Stimulated activated CD4-positive, alpha-beta T cell treated with anti-CD3 and anti-CD28 coated beads, Interleukin-1b, Interleukin-23, amount 100 ng/mL, for 1 hour (primary cell): ENCODE results near the gene CDT1.
A peak's percentile ranks its signal among the peaks of the same experiment; 100 is the strongest.

ENCODE experiments used
- DNase-seq, 2 donors: peaks; one replicate each; pipeline ENCODE4 v3.0.0-alpha.2; 2020; ENCODE audit warnings: low read depth in 2 of 2

The CDT1 gene

GRCh38 chr16:88803264-88803987 lies at the start of gene CDT1:
CDT1 (plus strand) TSS chr16:88803789; CDS start chr16:88803832, 43 bp downstream.
- peak; percentile 74 to 79 for DNase-seq

- no peak for DNase-seq
These were observed 49.3 kb upstream of the CDT1 start for GRCh38 chr16:88754109-88754911.

- DNase-seq, result no peak
These were observed 48.5 kb upstream of the CDT1 start for GRCh38 chr16:88754912-88755744.

- no peak for DNase-seq
These were observed 47.7 kb upstream of the CDT1 start for GRCh38 chr16:88755745-88756443.

GRCh38 chr16:88758227-88758943 lies 45.2 kb upstream of the CDT1 start:
- no peak for DNase-seq

- no peak for DNase-seq
These were observed 44.7 kb upstream of the CDT1 start for GRCh38 chr16:88758944-88759244.

- no peak for DNase-seq
These were observed 44.2 kb upstream of the CDT1 start for GRCh38 chr16:88759245-88759975.

GRCh38 chr16:88759976-88760350 lies 43.6 kb upstream of the CDT1 start:
- DNase-seq, result no peak

GRCh38 chr16:88760424-88761142 lies 43.0 kb upstream of the CDT1 start:
- no peak for DNase-seq

- no peak for DNase-seq
These were observed 42.5 kb upstream of the CDT1 start for GRCh38 chr16:88761143-88761534.

GRCh38 chr16:88761830-88762229 lies 41.8 kb upstream of the CDT1 start:
- no peak for DNase-seq

- DNase-seq, result no peak
These were observed 41.2 kb upstream of the CDT1 start for GRCh38 chr16:88762258-88762870.

- no peak for DNase-seq
These were observed 40.6 kb upstream of the CDT1 start for GRCh38 chr16:88762941-88763340.

- no peak for DNase-seq
These were observed 40.0 kb upstream of the CDT1 start for GRCh38 chr16:88763502-88764053.

GRCh38 chr16:88764080-88764479 lies 39.5 kb upstream of the CDT1 start:
- DNase-seq, result no peak

- no peak for DNase-seq
These were observed 38.7 kb upstream of the CDT1 start for GRCh38 chr16:88764913-88765349.

GRCh38 chr16:88766975-88767374 lies 36.6 kb upstream of the CDT1 start:
- DNase-seq, result no peak

- no peak for DNase-seq
These were observed 36.0 kb upstream of the CDT1 start for GRCh38 chr16:88767546-88768070.
